ENCODE results near the gene GNG13.

GNG13 gene

DNA sequence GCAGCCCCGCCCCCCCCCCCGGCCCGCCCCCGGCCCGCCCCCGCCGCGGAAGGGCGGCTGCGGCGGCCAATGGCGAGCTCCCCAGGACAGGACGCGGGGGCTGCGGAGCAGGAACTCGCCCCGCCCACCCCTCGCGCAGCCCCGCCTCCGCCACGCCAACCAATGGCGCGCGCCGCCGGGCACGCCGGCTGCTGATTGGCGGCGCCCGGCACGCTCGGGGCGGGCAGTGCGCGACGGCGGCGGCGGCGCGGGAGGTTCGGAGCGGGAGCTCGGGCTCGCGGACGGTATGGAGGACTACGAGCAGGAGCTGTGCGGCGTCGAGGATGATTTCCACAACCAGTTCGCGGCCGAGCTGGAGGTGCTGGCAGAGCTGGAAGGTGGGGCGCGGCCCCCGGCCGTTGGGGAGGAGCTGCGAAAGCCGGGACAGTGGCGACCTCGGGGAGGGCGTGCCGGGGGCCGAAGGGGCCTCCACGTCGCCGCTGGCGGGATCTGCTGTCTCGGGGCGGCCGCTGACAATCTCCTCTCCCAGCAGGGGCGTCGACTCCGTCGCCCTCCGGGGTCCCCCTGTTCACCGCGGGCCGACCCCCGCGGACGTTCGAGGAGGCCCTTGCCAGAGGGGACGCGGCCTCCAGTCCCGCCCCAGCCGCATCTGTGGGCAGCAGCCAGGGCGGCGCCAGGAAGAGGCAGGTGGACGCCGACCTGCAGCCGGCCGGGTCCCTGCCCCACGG lies 12.0 kb downstream of the GNG13 start, which contains the start of gene CHTF18 (continued):
- TF ChIP-seq, protein P1, sequence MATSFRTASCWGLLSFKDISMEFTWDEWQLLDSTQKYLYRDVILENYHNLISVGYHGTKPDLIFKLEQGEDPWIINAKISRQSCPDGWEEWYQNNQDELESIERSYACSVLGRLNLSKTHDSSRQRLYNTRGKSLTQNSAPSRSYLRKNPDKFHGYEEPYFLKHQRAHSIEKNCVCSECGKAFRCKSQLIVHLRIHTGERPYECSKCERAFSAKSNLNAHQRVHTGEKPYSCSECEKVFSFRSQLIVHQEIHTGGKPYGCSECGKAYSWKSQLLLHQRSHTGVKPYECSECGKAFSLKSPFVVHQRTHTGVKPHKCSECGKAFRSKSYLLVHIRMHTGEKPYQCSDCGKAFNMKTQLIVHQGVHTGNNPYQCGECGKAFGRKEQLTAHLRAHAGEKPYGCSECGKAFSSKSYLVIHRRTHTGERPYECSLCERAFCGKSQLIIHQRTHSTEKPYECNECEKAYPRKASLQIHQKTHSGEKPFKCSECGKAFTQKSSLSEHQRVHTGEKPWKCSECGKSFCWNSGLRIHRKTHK (tag by site-specific recombination; IDR thresholded peaks at IDR 0.05), result no peak
- TF ChIP-seq ZNF548 (tag by site-specific recombination; IDR thresholded peaks at IDR 0.05) (no peak), ZNF558 (tag by site-specific recombination; IDR thresholded peaks at IDR 0.05) (no peak), ZNF76 (tag by site-specific recombination; IDR thresholded peaks at IDR 0.05; ENCODE audit: borderline replicate concordance, low read depth) (peak; percentile 66; the same call in 1 of the 2 replicates), ZNF221 (tag by site-specific recombination; IDR thresholded peaks at IDR 0.05; ENCODE audit: borderline replicate concordance) (no peak), ZNF404 (tag by site-specific recombination; IDR thresholded peaks at IDR 0.05) (no peak), ZNF776 (tag by site-specific recombination; IDR thresholded peaks at IDR 0.05; ENCODE audit: borderline replicate concordance) (no peak), SALL2 (tag by site-specific recombination; IDR thresholded peaks at IDR 0.05; ENCODE audit: borderline replicate concordance) (no peak), ZNF350 (tag by site-specific recombination; IDR thresholded peaks at IDR 0.05) (no peak), RBAK (tag by site-specific recombination; IDR thresholded peaks at IDR 0.05) (no peak), ZNF621 (tag by site-specific recombination; IDR thresholded peaks at IDR 0.05) (no peak), ZNF514 (tag by site-specific recombination; IDR thresholded peaks at IDR 0.05) (no peak), ZNF660 (tag by site-specific recombination; IDR thresholded peaks at IDR 0.05) (peak; percentile 28; the same call in 1 of the 2 replicates), BCL11B (tag by site-specific recombination; IDR thresholded peaks at IDR 0.05; ENCODE audit: low read depth) (0 out of 2 replicates have a peak, but pooled peaks have one; percentile 48), ZNF175 (tag by site-specific recombination; IDR thresholded peaks at IDR 0.05) (no peak), ZNF19 (tag by site-specific recombination; IDR thresholded peaks at IDR 0.05; ENCODE audit: low read depth) (no peak), ZNF174 (tag by site-specific recombination; IDR thresholded peaks at IDR 0.05) (no peak), ZNF23 (tag by site-specific recombination; IDR thresholded peaks at IDR 0.05; ENCODE audit: borderline replicate concordance) (no peak), ZNF16 (tag by site-specific recombination; IDR thresholded peaks at IDR 0.05; ENCODE audit: low read depth) (no peak), ZBTB1 (tag by site-specific recombination; IDR thresholded peaks at IDR 0.05) (0 out of 2 replicates have a peak, but pooled peaks have one; percentile 9), KLF10 (tag by site-specific recombination; IDR thresholded peaks at IDR 0.05) (peak; percentile 46; the same call in 1 of the 2 replicates), SP2 (tag by site-specific recombination; IDR thresholded peaks at IDR 0.05) (peak; percentile 64), ZNF560 (tag by site-specific recombination; IDR thresholded peaks at IDR 0.05; ENCODE audit: borderline replicate concordance) (no peak)
- TF ChIP-seq, protein P2, sequence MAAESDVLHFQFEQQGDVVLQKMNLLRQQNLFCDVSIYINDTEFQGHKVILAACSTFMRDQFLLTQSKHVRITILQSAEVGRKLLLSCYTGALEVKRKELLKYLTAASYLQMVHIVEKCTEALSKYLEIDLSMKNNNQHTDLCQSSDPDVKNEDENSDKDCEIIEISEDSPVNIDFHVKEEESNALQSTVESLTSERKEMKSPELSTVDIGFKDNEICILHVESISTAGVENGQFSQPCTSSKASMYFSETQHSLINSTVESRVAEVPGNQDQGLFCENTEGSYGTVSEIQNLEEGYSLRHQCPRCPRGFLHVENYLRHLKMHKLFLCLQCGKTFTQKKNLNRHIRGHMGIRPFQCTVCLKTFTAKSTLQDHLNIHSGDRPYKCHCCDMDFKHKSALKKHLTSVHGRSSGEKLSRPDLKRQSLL (tag by site-specific recombination; IDR thresholded peaks at IDR 0.05), result no peak
- TF ChIP-seq, protein P3, sequence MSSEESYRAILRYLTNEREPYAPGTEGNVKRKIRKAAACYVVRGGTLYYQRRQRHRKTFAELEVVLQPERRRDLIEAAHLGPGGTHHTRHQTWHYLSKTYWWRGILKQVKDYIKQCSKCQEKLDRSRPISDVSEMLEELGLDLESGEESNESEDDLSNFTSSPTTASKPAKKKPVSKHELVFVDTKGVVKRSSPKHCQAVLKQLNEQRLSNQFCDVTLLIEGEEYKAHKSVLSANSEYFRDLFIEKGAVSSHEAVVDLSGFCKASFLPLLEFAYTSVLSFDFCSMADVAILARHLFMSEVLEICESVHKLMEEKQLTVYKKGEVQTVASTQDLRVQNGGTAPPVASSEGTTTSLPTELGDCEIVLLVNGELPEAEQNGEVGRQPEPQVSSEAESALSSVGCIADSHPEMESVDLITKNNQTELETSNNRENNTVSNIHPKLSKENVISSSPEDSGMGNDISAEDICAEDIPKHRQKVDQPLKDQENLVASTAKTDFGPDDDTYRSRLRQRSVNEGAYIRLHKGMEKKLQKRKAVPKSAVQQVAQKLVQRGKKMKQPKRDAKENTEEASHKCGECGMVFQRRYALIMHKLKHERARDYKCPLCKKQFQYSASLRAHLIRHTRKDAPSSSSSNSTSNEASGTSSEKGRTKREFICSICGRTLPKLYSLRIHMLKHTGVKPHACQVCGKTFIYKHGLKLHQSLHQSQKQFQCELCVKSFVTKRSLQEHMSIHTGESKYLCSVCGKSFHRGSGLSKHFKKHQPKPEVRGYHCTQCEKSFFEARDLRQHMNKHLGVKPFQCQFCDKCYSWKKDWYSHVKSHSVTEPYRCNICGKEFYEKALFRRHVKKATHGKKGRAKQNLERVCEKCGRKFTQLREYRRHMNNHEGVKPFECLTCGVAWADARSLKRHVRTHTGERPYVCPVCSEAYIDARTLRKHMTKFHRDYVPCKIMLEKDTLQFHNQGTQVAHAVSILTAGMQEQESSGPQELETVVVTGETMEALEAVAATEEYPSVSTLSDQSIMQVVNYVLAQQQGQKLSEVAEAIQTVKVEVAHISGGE (tag by site-specific recombination; conservative IDR thresholded peaks at IDR 0.05; ENCODE audit: low read depth), result no peak
- TF ChIP-seq, protein P4, sequence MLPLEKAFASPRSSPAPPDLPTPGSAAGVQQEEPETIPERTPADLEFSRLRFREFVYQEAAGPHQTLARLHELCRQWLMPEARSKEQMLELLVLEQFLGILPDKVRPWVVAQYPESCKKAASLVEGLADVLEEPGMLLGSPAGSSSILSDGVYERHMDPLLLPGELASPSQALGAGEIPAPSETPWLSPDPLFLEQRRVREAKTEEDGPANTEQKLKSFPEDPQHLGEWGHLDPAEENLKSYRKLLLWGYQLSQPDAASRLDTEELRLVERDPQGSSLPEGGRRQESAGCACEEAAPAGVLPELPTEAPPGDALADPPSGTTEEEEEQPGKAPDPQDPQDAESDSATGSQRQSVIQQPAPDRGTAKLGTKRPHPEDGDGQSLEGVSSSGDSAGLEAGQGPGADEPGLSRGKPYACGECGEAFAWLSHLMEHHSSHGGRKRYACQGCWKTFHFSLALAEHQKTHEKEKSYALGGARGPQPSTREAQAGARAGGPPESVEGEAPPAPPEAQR (tag by site-specific recombination; IDR thresholded peaks at IDR 0.05), result no peak
- TF ChIP-seq, protein P5, sequence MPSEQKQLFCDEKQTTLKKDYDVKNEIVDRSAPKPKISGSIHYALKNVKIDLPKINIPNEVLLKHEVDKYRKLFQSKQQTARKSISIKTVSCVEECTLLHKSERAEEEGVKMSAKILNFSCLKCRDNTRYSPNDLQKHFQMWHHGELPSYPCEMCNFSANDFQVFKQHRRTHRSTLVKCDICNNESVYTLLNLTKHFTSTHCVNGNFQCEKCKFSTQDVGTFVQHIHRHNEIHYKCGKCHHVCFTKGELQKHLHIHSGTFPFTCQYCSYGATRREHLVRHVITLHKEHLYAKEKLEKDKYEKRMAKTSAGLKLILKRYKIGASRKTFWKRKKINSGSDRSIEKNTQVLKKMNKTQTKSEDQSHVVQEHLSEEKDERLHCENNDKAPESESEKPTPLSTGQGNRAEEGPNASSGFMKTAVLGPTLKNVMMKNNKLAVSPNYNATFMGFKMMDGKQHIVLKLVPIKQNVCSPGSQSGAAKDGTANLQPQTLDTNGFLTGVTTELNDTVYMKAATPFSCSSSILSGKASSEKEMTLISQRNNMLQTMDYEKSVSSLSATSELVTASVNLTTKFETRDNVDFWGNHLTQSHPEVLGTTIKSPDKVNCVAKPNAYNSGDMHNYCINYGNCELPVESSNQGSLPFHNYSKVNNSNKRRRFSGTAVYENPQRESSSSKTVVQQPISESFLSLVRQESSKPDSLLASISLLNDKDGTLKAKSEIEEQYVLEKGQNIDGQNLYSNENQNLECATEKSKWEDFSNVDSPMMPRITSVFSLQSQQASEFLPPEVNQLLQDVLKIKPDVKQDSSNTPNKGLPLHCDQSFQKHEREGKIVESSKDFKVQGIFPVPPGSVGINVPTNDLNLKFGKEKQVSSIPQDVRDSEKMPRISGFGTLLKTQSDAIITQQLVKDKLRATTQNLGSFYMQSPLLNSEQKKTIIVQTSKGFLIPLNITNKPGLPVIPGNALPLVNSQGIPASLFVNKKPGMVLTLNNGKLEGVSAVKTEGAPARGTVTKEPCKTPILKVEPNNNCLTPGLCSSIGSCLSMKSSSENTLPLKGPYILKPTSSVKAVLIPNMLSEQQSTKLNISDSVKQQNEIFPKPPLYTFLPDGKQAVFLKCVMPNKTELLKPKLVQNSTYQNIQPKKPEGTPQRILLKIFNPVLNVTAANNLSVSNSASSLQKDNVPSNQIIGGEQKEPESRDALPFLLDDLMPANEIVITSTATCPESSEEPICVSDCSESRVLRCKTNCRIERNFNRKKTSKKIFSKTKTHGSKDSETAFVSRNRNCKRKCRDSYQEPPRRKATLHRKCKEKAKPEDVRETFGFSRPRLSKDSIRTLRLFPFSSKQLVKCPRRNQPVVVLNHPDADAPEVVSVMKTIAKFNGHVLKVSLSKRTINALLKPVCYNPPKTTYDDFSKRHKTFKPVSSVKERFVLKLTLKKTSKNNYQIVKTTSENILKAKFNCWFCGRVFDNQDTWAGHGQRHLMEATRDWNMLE (tag by site-specific recombination; conservative IDR thresholded peaks at IDR 0.05; ENCODE audit: low read depth), result no peak

All from HEK293 (cell line).